GM12878 (cell line): ENCODE data around the gene CARD19. TPM values are rescaled to one million over a fixed set of nuclear protein-coding genes. Genes with fewer than 3 reads are reported as not detected.
A peak's percentile ranks its signal among the peaks of the same experiment; 100 is the strongest.

Source experiments
- ATAC-seq: fragments of 200-7000 bp; cut with Tn5 transposase; 3 replicates; pipeline ENCODE4 v1.9.1; 2020; ENCODE audit warnings: mild to moderate bottlenecking, moderate library complexity
- BruUV-seq: library from RNA; stranded (reverse); fragments of 400-500 nt; replicated peaks from 2 replicates; lab custom pipeline; 2021; lab: Mats Ljungman, UMichigan
- CTCF ChIA-PET: fragments of 300-600 bp; sonication (Branson Sonifier 250); formaldehyde crosslinking; extraction: SDS; loops from one replicate; lab custom pipeline; 2021; ENCODE audit warnings: inconsistent platforms; lab: Yijun Ruan, JAX
- POLR2A ChIA-PET: fragments of 350-600 bp; formaldehyde crosslinking; extraction: SDS; loops from one replicate; lab custom pipeline; 2021; ENCODE audit warnings: inconsistent platforms; lab: Charles Lee
- RAD21 ChIA-PET: fragments of 300-600 bp; sonication (Branson Sonifier 250); formaldehyde crosslinking; loops from one replicate; lab custom pipeline; 2023; ENCODE audit warnings: antibody characterized with exemption; ENCODE audit not compliant: unreplicated experiment; lab: Charles Lee
- SMC1A ChIA-PET: fragments of 300-600 bp; sonication (Branson Sonifier 250); formaldehyde crosslinking; loops from one replicate; lab custom pipeline; 2023; ENCODE audit not compliant: unreplicated experiment, uncharacterized antibody; lab: Charles Lee
- DNase-seq: peaks from one replicate; pipeline ENCODE4 v3.0.0-alpha.2; 2011; ENCODE audit warnings: low read depth, low spot score
- FAIRE-seq: peaks from 3 replicates; lab custom pipeline; 2011; peaks lifted over from hg19 to GRCh38; lab: Jason Lieb, UNC
- H2AFZ ChIP-seq: 2 replicates; pipeline ENCODE4 v1.6.0; 2011; ENCODE audit warnings: low read depth, low read length, control low read depth; ENCODE audit not compliant: control insufficient read depth
- H3K27ac ChIP-seq: 2 replicates; pipeline ENCODE4 v1.5.1; 2011; ENCODE audit warnings: control low read depth; ENCODE audit not compliant: control insufficient read depth, insufficient read depth
- H3K27me3 ChIP-seq, 2 experiments: replicated peaks in 1 of 2; 2 replicates each; pipeline versions ENCODE4 v1.6.0 to v1.6.1; 2011; ENCODE audit warnings: low read length in 1 of 2; ENCODE audit not compliant: control insufficient read depth in 2 of 2, insufficient read depth in 2 of 2
- H3K36me3 ChIP-seq, 2 experiments: 2 replicates each; pipeline ENCODE4 v1.5.1; 2011; ENCODE audit warnings: low read length in 1 of 2; ENCODE audit not compliant: control insufficient read depth in 2 of 2, insufficient read depth in 2 of 2
- H3K4me1 ChIP-seq: 2 replicates; pipeline ENCODE4 v1.6.1; 2011; ENCODE audit warnings: mild to moderate bottlenecking, low read length, moderate library complexity, mixed read lengths; ENCODE audit not compliant: control insufficient read depth, insufficient read depth
- H3K4me2 ChIP-seq: 2 replicates; pipeline ENCODE4 v1.6.0; 2011; ENCODE audit warnings: control low read depth; ENCODE audit not compliant: control insufficient read depth, insufficient read depth
- H3K4me3 ChIP-seq: fragments of 200-600 bp; sonication (generic); 2 replicates; pipeline ENCODE4 v1.5.1; 2016
- H3K79me2 ChIP-seq: 2 replicates; pipeline ENCODE4 v1.6.0; 2011; ENCODE audit warnings: low read length; ENCODE audit not compliant: control insufficient read depth, insufficient read depth
- H3K9ac ChIP-seq: 2 replicates; pipeline ENCODE4 v1.8.0; 2011; ENCODE audit warnings: low read length, control low read depth, mixed read lengths; ENCODE audit not compliant: control insufficient read depth, insufficient read depth
- H3K9me3 ChIP-seq: replicated peaks from 3 replicates; pipeline ENCODE4 v1.5.1; 2011; ENCODE audit warnings: mild to moderate bottlenecking, low read length; ENCODE audit not compliant: control insufficient read depth, insufficient read depth
- H4K20me1 ChIP-seq: 2 replicates; pipeline ENCODE4 v1.6.0; 2011; ENCODE audit not compliant: control insufficient read depth, insufficient read depth
- BHLHE40 ChIP-seq, 2 experiments: fragments of 450-650 bp in 1 of 2; IDR thresholded peaks; 2 replicates each; pipeline ENCODE4 v1.6.1; 2011 to 2017; ENCODE audit warnings: low read depth in 2 of 2, borderline replicate concordance in 1 of 2, improper control_type of control experiment in 1 of 2, low read length in 1 of 2, mild to moderate bottlenecking in 1 of 2
- CBX3 ChIP-seq: fragments of 200-600 bp; sonication (generic); IDR thresholded peaks from 2 replicates; pipeline ENCODE4 v1.6.1; 2016; ENCODE audit warnings: low read depth, borderline replicate concordance
- EGR1 ChIP-seq, 2 experiments: IDR thresholded peaks; 1 replicate in 1 of 2; 2 replicates in 1 of 2; pipeline ENCODE4 v1.6.1; 2011 to 2012; ENCODE audit warnings: low read depth in 2 of 2, low read length in 2 of 2, borderline replicate concordance in 1 of 2, mild to moderate bottlenecking in 1 of 2, moderate library complexity in 1 of 2
- FOXM1 ChIP-seq: IDR thresholded peaks from 2 replicates; pipeline ENCODE4 v1.6.1; 2012; ENCODE audit warnings: low read depth, mild to moderate bottlenecking, inconsistent platforms, low read length, moderate library complexity
- MLLT1 ChIP-seq: fragments of 450-650 bp; IDR thresholded peaks from 2 replicates; pipeline ENCODE4 v1.6.1; 2016; ENCODE audit warnings: mild to moderate bottlenecking
- MXI1 ChIP-seq: fragments of 150-350 bp; IDR thresholded peaks from 2 replicates; pipeline ENCODE4 v1.6.1; 2011; ENCODE audit warnings: low read depth, mild to moderate bottlenecking, inconsistent platforms, low read length, improper control_type of control experiment
- NKRF ChIP-seq: fragments of 450-650 bp; conservative IDR thresholded peaks from 2 replicates; pipeline ENCODE4 v1.6.1; 2017; ENCODE audit warnings: mild to moderate bottlenecking, moderate library complexity
- SIX5 ChIP-seq: IDR thresholded peaks from 2 replicates; pipeline ENCODE4 v1.6.1; 2011; ENCODE audit warnings: mild to moderate bottlenecking, low read depth, low read length, moderate library complexity; ENCODE audit not compliant: severe bottlenecking
- SMARCA5 ChIP-seq: fragments of 450-650 bp; IDR thresholded peaks from 2 replicates; pipeline ENCODE4 v1.6.1; 2017; ENCODE audit warnings: mild to moderate bottlenecking
- ZNF687 ChIP-seq: fragments of 450-650 bp; IDR thresholded peaks from 2 replicates; pipeline ENCODE4 v1.6.1; 2017; ENCODE audit warnings: mild to moderate bottlenecking, moderate library complexity
- WGBS: methylation state at CpG from one replicate; pipeline ENCODE4 v1.1.6; 2016; ENCODE audit warnings: low lambda C conversion rate; ENCODE audit not compliant: insufficient replicate concordance, insufficient coverage; ENCODE audit errors: missing lambda C conversion rate; 5-methylcytosine and 5-hydroxymethylcytosine counted together
- in situ Hi-C: fragments of 300-500 bp; cut with MboI; formaldehyde crosslinking; loops from 9 replicates; pipeline ENCODE4 v1.14.3; 2018; ENCODE audit warnings: mixed read lengths
- intact Hi-C: fragments of 100-400 bp; cut with micrococcal nuclease; formaldehyde crosslinking; loops from one replicate; pipeline ENCODE4 v1.14.2; 2022; ENCODE audit not compliant: unreplicated experiment
- polyA plus RNA-seq, 11 experiments: library from polyadenylated mRNA; depleted of rRNA in 4 of 11; unstranded in 6 of 11; stranded (reverse) in 5 of 11; fragments of >200 nt; fragmentation: Nextera tagmentation in 4 of 11; fragmentation: Illumina TruSeq in 1 of 11; extraction: Ambion mirVana in 4 of 11; extraction: Trizol in 1 of 11; gene quantifications; 1 replicate in 1 of 11; 2 replicates in 10 of 11; pipeline versions ENCODE4 v1.2.1 to v1.2.3, GENCODE V29; 2011 to 2016; ENCODE audit warnings: inconsistent platforms in 2 of 11, missing spikeins in 2 of 11, low read depth in 1 of 11
- total RNA-seq, 4 experiments: library from RNA; depleted of rRNA in 3 of 4; stranded (reverse); fragments of >200 nt in 3 of 4; fragmentation: Illumina TruSeq in 1 of 4; extraction: Trizol in 1 of 4; gene quantifications; 2 replicates each; pipeline versions ENCODE4 v1.2.1 to v1.2.3, GENCODE V29; 2013 to 2021

Gene CARD19
- total and polyA plus RNA-seq, 10 of the 15 experiments (the other 5 are each of a cell fraction or from before 2014, with no cell fraction given), result 0.61 to 41.6 (median 19.9) TPM

GRCh38 chr9:93059011-93059714 is 36.9 kb upstream of the CARD19 start:
- CTCF ChIA-PET, result interaction anchor here (0.5 to 4.3 kb wide), 8 partner anchors 28 to 269 kb away, joined by 3 to 31 read pairs (median 4); no protein-coding TSS in a partner anchor
- peak overlapping the region; percentile 93 for H3K9ac ChIP-seq
- no peaks in the 10 kb centered on the region for H4K20me1 ChIP-seq
- POLR2A ChIA-PET, result interaction anchor here (0.6 to 4.2 kb wide), 10 partner anchors 10 to 94 kb away, joined by 3 to 36 read pairs (median 3); partner anchors contain the start of gene CARD19
- H2AFZ ChIP-seq, result peak overlapping the region; percentile 51
- no peaks in the 10 kb centered on the region for H3K9me3 ChIP-seq
- peak overlapping the region; percentile 93 for H3K4me2 ChIP-seq
- H3K27ac ChIP-seq, result peak overlapping the region; percentile 88
- peaks cover 45% of the 10 kb centered on the region for H3K79me2 ChIP-seq
- SMC1A ChIA-PET, result interaction anchor here (1.4 to 3.2 kb wide), 8 partner anchors 8 to 96 kb away, joined by 3 to 15 read pairs (median 9); partner anchors contain the start of gene NINJ1
- ATAC-seq (peak; percentile 31), DNase-seq (no peak), FAIRE-seq (no peak)
- peaks cover 55% of the 10 kb centered on the region for H3K4me1 ChIP-seq
- TF ChIP-seq FOXM1 (no peak), MLLT1 (0 out of 2 replicates have a peak, but pooled peaks have one; percentile 27), CBX3 (no peak), MXI1 (0 out of 2 replicates have a peak, but pooled peaks have one; percentile 29), SIX5 (no peak), BHLHE40 (IDR thresholded peaks at IDR 0.05; ENCODE audit: borderline replicate concordance in 1 of 2, low read depth in 2 of 2, low read length in 1 of 2) (0 out of 4 replicates have a peak, but pooled peaks of 1 of the 2 experiments have one; percentile 11), ZNF687 (peak; percentile 25; the same call in 1 of the 2 replicates), EGR1 (IDR thresholded peaks at IDR 0.05; ENCODE audit: borderline replicate concordance in 1 of 2, low read depth in 2 of 2, low read length in 2 of 2) (peak in 1 of 2 experiments; percentile 61; a peak in 1 of 3 replicates), NKRF (0 out of 2 replicates have a peak, but pooled peaks have one; percentile 49), SMARCA5 (peak; percentile 66; the same call in 1 of the 2 replicates)
- WGBS, result 2% methylated on average over 36 of the region's 53 CpGs
- H3K36me3 ChIP-seq, result no peaks in the 10 kb centered on the region; a peak in 1 of 4 replicates
- RAD21 ChIA-PET, result interaction anchor here (1.2 to 4.6 kb wide), 9 partner anchors 31 to 95 kb away, joined by 4 to 22 read pairs (median 8); partner anchors contain the start of gene NINJ1
- intact Hi-C loops, result loop anchor here (5.0 kb wide), 1 partner anchor 57 kb away; no protein-coding TSS in a partner anchor
- peak overlapping the region; percentile 81 for H3K4me3 ChIP-seq
- H3K27me3 ChIP-seq, result no peaks in the 10 kb centered on the region
- in situ Hi-C loops, result no loop called here
- BruUV-seq, result TSS peak; percentile 57
